ENCODE results near the gene MGAM2.
A peak's percentile ranks its signal among the peaks of the same experiment; 100 is the strongest.

Gene MGAM2

GRCh38 chr7:142180426-142180825, 68.9 kb downstream of the MGAM2 start:
- H3K4me3 ChIP-seq (ENCODE audit: control insufficient read depth, low read depth, low read length): no peak overlapping the region
- no peak for TF ChIP-seq CTCF (conservative IDR thresholded peaks at IDR 0.05; ENCODE audit: control insufficient read depth, insufficient read depth, low read depth, low read length)
- no peak for DNase-seq (ENCODE audit: low read depth)

GRCh38 chr7:142181211-142181610, 69.7 kb downstream of the MGAM2 start:
- no peak overlapping the region for H3K4me3 ChIP-seq (ENCODE audit: control insufficient read depth, low read depth, low read length)
- DNase-seq (ENCODE audit: low read depth): no peak
- no peak for TF ChIP-seq CTCF (conservative IDR thresholded peaks at IDR 0.05; ENCODE audit: control insufficient read depth, insufficient read depth, low read depth, low read length)

DNA sequence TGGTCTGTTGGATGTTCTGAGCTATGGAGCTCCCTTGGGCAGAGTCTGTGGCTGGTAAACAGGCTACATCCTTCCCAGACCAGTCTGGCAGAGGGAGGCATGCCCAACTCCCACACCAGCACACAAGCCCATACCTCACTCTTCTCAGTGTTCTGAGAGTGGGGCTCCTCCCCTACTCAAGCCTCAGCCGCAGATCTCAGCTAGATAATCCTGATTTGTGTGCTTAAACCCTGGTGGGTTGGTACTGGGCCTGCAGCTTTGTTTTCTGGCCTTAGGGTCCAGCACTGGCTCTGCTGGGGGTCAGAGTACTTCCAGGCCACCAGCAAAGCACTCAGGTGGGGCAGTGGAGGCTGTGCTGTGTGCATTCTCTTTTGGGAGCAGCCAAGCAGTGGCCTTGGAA, 70.4 kb downstream of the MGAM2 start:
- H3K4me3 ChIP-seq (ENCODE audit: control insufficient read depth, low read depth, low read length): no peak overlapping the region
- DNase-seq (ENCODE audit: low read depth): no peak
- no peak for TF ChIP-seq CTCF (conservative IDR thresholded peaks at IDR 0.05; ENCODE audit: control insufficient read depth, insufficient read depth, low read depth, low read length)

DNA sequence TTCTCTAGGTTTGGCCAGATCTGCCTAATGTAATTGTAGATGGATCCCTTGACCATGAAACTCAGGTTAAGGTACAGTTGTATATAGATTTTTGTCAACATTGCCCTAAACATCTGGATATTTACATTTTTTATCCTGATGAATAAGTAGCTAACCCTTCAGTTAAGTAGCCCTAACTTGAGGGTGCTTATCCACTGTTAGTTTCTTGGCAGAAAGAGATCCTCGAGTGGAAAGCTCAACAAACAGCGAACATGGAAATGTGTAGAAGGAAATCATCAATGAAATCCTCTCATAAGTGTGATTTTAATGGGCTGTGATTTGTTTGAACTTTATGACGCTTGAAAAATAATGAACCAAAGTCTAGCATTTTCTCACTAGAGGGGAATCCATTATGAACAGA, 73.6 kb downstream of the MGAM2 start:
- no peak overlapping the region for H3K4me3 ChIP-seq (ENCODE audit: control insufficient read depth, low read depth, low read length)
- no peak for DNase-seq (ENCODE audit: low read depth)
- no peak for TF ChIP-seq CTCF (conservative IDR thresholded peaks at IDR 0.05; ENCODE audit: control insufficient read depth, insufficient read depth, low read depth, low read length)

GRCh38 chr7:142185801-142186200, 74.3 kb downstream of the MGAM2 start:
- no peak overlapping the region for H3K4me3 ChIP-seq (ENCODE audit: control insufficient read depth, low read depth, low read length)
- TF ChIP-seq CTCF (conservative IDR thresholded peaks at IDR 0.05; ENCODE audit: control insufficient read depth, insufficient read depth, low read depth, low read length): no peak
- DNase-seq (ENCODE audit: low read depth): no peak

DNA sequence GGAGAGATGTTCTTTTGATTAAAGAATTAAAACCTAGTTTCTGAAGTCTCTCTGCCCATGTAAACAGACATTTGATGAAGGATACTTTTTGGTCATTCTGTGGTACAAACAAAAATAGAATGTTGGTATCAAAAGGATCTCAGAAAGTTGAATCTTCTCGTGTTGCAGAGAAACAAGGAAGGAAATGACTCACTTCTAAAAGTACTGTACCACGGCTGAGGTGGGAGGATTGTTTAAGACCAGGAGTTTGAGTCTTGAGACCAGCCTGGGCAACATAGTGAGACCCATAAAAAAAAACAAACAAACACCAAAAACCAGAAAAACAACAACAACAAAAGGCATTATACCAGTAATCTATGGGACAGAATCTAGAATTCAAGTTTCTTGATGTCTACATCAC, 76.6 kb downstream of the MGAM2 start:
- TF ChIP-seq CTCF (conservative IDR thresholded peaks at IDR 0.05; ENCODE audit: control insufficient read depth, insufficient read depth, low read depth, low read length): no peak
- DNase-seq (ENCODE audit: low read depth): peak; percentile 11
- no peak overlapping the region for H3K4me3 ChIP-seq (ENCODE audit: control insufficient read depth, low read depth, low read length)

- peak; percentile 5 for TF ChIP-seq CTCF (conservative IDR thresholded peaks at IDR 0.05; ENCODE audit: control insufficient read depth, insufficient read depth, low read depth, low read length)
- peak; percentile 2 for DNase-seq (ENCODE audit: low read depth)
- no peak overlapping the region for H3K4me3 ChIP-seq (ENCODE audit: control insufficient read depth, low read depth, low read length)
These were observed 77.3 kb downstream of the MGAM2 start for GRCh38 chr7:142188846-142189245.
